HG03139 (cell line): ENCODE results near the gene HERPUD1.

Source experiments
- ATAC-seq: cut with Tn5 transposase; IDR thresholded peaks from one replicate; pipeline ENCODE4 v1.9.1; 2021; ENCODE audit not compliant: unreplicated experiment

HERPUD1 gene

DNA sequence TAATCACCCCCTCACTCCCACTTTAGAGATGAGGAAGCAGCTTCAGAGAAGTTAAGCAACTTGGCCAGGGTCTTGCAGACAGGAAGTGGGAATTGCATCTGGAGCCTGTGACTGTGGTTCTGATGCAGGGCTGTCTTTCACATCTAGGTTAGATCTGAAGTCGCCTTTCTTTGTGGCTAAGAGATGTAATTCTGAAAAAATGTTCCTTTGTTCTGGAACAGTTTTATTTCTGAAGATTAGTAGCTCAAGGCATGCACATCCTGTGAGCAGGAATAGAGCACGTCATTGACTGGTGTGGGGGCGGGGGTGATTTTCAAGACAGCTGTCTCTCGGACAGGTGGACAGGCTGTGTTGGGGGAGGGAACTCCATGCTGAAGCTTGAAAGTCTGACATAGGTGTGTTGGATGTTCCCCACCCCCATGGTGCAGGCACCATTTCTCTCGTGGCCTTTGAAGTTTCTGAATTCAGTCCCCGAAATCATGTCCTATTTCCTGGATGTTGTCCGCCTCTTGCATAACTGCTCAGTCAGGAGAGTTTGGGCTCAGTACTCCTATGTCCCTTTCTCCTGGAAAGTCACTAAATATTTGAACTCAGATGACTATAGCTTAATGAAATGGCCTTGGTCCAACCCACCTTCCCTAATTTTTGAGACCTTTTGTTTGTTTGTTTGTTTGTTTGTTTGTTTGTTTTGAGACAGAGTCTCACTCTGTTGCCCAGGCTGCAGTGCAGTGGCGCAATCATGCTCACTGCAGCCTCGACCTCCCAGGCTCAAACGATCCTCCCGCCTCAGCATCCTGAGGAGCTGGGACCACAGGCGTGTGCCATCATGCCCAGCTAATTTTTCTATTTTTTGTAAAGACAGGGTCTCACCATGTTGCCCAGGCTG lies 21.0 kb upstream of the HERPUD1 start:
- ATAC-seq, result no peak

- ATAC-seq, result peak; percentile 67
Measured at GRCh38 chr16:56911771-56912571, 20.0 kb upstream of the HERPUD1 start.

- ATAC-seq, result no peak
Measured at GRCh38 chr16:56912746-56913708, 18.9 kb upstream of the HERPUD1 start.

- no peak for ATAC-seq
Measured at GRCh38 chr16:56914896-56915295, 17.0 kb upstream of the HERPUD1 start.

DNA sequence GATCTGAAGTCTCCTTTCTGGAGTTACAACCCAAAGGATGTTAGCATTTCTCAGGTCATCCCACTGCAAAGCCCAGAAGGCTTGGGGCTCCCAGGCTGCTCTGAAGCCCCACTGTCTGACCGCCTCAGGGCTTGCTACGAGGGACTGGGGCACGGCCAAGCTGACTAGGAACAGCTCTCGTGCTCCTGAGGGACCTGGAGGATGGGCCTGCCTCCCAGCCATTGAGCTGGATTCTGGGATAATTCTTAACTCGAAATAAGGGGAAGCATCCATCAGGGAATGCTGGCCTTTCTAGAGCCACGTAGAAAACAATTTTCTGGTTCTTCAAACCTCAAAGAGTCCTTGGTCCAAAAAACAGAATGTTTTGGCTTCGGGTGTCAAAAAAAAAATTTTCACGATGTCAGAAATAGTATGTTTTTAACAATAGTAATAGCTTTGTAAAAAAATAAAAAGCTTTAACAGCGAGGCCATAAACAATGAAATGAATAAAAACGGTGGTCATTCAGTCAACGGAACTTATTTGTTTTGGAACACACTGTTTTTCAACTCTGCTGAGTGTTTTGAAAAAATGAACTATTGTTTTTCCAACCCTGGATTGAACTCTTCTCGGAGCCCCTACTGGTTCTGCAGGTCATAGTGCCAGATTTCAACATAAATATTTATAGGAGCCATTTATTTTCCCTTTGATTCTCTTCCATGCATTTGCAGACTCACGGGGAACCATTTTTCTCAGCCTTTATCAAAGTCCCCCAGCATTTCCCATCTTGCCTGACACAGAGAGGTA lies 16.4 kb upstream of the HERPUD1 start:
- no peak for ATAC-seq

GRCh38 chr16:56916571-56917403 lies 15.2 kb upstream of the HERPUD1 start:
- no peak for ATAC-seq

GRCh38 chr16:56918467-56919012 lies 13.4 kb upstream of the HERPUD1 start:
- ATAC-seq, result no peak

- ATAC-seq, result no peak
Measured at GRCh38 chr16:56919099-56919800, 12.7 kb upstream of the HERPUD1 start.

DNA sequence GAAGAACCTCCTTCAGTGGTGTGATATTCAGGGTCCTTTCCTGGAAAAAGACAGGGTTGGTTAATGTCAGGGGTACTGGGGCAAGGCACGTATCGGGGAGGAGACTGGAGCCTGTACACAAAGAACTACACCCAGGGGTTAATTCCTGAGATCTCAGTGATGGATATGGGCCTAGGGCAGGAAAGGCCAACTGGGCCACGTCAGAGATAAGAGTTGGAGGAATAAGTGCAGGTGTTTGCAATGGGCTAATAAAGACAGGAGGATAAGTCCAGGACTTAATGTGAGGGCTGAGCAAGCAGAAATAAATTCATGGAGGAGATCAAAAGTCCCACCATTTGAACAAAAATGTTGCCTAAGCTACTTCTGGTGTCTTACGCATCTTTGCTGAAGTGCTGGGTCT lies 10.4 kb upstream of the HERPUD1 start:
- ATAC-seq, result no peak

- no peak for ATAC-seq
Measured at GRCh38 chr16:56923481-56924091, 8.4 kb upstream of the HERPUD1 start.

DNA sequence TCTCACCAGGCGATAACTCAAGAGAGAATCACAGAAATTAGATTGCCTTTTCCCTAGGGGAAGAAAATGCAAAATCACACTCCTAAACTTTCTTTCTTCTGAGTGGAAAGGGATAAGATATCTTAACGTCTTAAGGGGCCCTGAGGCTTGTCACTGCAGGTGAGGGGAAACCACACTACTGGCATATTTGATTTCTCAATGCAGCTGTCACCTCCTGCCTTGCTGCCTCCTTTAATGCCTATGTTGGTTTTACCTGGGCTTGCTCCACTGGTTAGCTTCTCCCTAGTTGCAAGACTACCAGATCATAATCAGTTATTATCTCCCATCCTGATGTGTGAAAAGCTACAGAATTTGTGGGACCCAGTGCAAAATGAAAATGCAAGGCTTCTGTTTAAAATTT lies 4.5 kb upstream of the HERPUD1 start:
- no peak for ATAC-seq

DNA sequence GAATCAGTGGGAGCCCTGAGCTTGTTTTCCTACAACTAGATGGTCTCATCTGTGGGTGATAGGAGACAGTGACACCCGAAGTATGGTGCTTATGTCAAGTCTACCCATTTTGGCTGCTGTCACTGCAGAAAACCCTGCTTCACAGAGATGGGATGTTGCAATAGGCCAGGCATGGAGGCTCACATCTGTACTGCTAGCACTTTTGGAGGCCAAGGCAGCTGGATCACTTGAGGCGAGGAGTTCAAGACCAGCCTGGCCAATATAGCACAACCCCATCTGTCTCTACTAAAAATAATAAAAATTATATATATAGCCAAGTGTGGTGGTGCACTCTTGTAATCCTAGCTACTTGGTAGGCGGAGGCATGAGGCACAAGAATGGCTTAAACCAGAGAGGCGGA lies 2.3 kb upstream of the HERPUD1 start:
- ATAC-seq, result no peak

DNA sequence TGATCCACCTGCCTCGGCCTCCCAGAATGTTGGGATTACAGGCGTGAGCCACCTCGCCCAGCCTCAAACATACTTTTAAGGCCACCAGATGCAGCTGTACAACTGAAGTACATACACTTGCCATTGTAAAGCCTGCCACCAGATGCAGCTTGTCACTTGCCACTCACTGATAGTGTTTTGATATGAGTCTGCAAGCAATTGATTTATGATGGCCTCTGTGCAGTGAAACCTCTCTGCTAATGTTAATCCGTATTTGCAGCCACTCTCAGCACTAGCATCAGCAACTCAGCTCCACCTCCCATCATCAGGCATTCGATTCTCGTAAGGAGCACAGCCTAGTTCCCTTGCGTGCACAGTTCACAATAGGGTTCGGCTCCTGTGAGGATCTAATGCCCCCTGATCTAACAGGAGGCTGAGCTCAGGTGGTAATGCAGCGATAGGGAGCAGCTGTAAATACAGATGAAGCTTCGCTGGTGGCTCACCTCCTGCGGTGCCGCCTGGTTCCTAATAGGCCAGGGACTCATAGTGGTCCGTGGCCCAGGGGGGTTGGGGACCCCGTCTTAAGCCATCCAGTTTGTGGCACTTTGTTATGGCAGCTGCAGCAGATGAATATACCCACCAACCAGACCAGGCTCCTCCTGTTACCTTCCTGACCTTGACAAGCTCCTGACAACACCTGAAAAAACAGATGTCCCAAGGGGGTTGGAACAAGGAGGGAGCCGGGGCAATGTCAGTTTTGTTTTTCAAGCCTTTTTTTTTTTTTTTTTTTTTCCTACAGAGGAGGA lies 1.3 kb upstream of the HERPUD1 start:
- no peak for ATAC-seq

DNA sequence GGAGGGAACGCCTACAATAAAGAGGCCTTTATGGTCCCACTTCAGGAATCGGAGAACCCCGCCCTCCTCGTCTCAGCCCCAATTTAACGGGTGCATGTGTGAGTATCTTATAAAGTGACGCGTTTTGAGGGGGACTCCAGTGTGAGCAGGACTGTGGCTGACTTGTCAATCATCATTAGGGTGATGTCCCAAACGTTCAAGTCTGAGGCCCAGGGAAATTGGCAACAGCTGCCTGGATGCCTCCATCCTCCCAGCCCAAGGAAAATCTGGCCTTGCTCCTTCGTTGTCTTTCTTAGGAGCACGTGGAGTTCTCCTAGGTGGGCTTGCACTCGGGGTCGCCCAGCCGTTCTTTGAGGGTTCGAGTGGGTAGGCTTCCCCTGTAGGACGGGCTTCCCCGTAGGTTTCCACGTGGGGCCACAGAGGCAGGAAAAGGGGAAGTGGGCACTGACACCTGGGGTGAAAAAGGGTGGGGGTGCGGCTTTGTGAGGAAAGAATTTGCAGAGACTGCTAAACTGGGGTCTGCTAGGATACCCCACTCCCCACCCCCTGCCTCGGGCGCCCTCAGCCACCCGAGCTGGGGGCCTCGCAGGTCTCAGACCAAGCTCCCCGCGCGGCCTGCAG lies 561 bp upstream of the HERPUD1 start:
- ATAC-seq, result peak; percentile 32

GRCh38 chr16:56932721-56933619 lies 1.0 kb downstream of the HERPUD1 start:
- no peak for ATAC-seq
